ENCODE data around the gene EWSR1. TPM values are rescaled to one million over a fixed set of nuclear protein-coding genes. Genes with fewer than 3 reads are reported as not detected.
"Not testable (repeated sequence)": the region's sequence is repeated elsewhere in the genome, so short reads cannot be mapped to it uniquely, and the experiment has no call there.

Gene EWSR1
- total RNA-seq, 1 donor from 2014 or later: 211 TPM

- DNase-seq (ENCODE audit: low read depth): no peak
- TF ChIP-seq CTCF (conservative IDR thresholded peaks at IDR 0.05; ENCODE audit: low read depth, low read length): no peak
- no peak overlapping the region for H3K4me3 ChIP-seq (ENCODE audit: low read depth, low read length)
Measured at GRCh38 chr22:29225422-29226090, 42.5 kb upstream of the EWSR1 start.

- DNase-seq (ENCODE audit: low read depth): no peak
- no peak for TF ChIP-seq CTCF (conservative IDR thresholded peaks at IDR 0.05; ENCODE audit: low read depth, low read length)
- no peak overlapping the region for H3K4me3 ChIP-seq (ENCODE audit: low read depth, low read length)
Measured at GRCh38 chr22:29226351-29226981, 41.6 kb upstream of the EWSR1 start.

GRCh38 chr22:29230972-29231875 is 36.8 kb upstream of the EWSR1 start:
- H3K4me3 ChIP-seq (ENCODE audit: low read depth, low read length): no peak overlapping the region
- TF ChIP-seq CTCF (conservative IDR thresholded peaks at IDR 0.05; ENCODE audit: low read depth, low read length): no peak
- DNase-seq (ENCODE audit: low read depth): no peak

- TF ChIP-seq CTCF (conservative IDR thresholded peaks at IDR 0.05; ENCODE audit: low read depth, low read length): no peak
- H3K4me3 ChIP-seq (ENCODE audit: low read depth, low read length): no peak overlapping the region
- no peak for DNase-seq (ENCODE audit: low read depth)
Measured at GRCh38 chr22:29231971-29232959, 35.8 kb upstream of the EWSR1 start.

- no peak for TF ChIP-seq CTCF (conservative IDR thresholded peaks at IDR 0.05; ENCODE audit: low read depth, low read length)
- DNase-seq (ENCODE audit: low read depth): no peak
- no peak overlapping the region for H3K4me3 ChIP-seq (ENCODE audit: low read depth, low read length)
Measured at GRCh38 chr22:29233277-29233877, 34.7 kb upstream of the EWSR1 start.

GRCh38 chr22:29240481-29240880 is 27.6 kb upstream of the EWSR1 start:
- not testable (repeated sequence) for DNase-seq (ENCODE audit: low read depth)

More at GRCh38 chr22:29240481-29240880, 27.6 kb upstream of the EWSR1 start:
- H3K4me3 ChIP-seq (ENCODE audit: low read depth, low read length): not testable (repeated sequence)
